Mammary epithelial cell (primary cell): ENCODE results near the gene RFPL3.

Experiments used
- CTCF ChIP-seq, 2 donors: IDR thresholded peaks in 1 of 2; conservative IDR thresholded peaks in 1 of 2; 2 replicates each; pipeline ENCODE4 v1.5.1; 2011 to 2012; ENCODE audit warnings: inconsistent platforms in 2 of 2, low read length in 2 of 2, mild to moderate bottlenecking in 2 of 2, control low read depth in 1 of 2, low read depth in 1 of 2; ENCODE audit not compliant: insufficient read depth in 1 of 2; ENCODE audit errors: extremely low read depth in 1 of 2
- EZH2 ChIP-seq: IDR thresholded peaks from 2 replicates; pipeline ENCODE4 v1.6.1; 2012; ENCODE audit warnings: low read length, inconsistent platforms, borderline replicate concordance

DNA sequence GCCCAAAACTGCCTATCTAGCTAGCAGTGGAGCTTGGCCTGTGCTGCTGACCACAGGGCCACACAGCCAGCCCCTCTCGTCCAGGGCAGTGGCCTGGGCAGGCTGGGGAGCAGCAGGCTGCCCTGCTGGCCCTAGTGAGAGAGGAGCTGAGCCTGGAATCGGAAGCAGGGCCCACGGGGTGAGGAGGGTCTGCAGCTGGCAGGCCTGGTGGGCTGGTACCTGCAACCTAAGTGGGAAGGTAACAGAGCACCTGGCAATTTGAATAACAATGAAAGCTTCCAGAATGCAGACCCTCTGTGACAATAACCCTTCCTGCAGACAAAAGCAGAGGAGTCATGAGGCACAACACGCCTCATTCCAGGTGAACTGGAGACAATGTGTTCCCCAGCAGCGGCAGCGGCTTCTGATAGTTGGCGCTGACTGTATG is 31.8 kb upstream of the RFPL3 start:
- no peak for TF ChIP-seq CTCF (conservative IDR thresholded peaks at IDR 0.05 in 1 of 2, IDR thresholded peaks at IDR 0.05 in 1 of 2; ENCODE audit: extremely low read depth in 1 of 2, insufficient read depth in 1 of 2, low read depth in 1 of 2, low read length in 2 of 2)
- TF ChIP-seq EZH2 = no peak
